ACHN (cell line): ENCODE data around the gene ANKRD18A.
"Not testable (repeated sequence)": the region's sequence is repeated elsewhere in the genome, so short reads cannot be mapped to it uniquely, and the experiment has no call there.

Experiments
- DNase-seq: peaks from one replicate; pipeline ENCODE4 v3.0.0-alpha.2; 2015
- in situ Hi-C: cut with HindIII; loops from 2 replicates; pipeline ENCODE4 v1.10.0; 2017; ENCODE audit warnings: low sequenced_read_pairs, low pct_ligation_motif_present, low pct_unique_long_range_greater_than_20kb

Gene ANKRD18A

GRCh38 chr9:38559172-38559571, 61.2 kb downstream of the ANKRD18A start:
- in situ Hi-C loops, DNase-seq: not testable (repeated sequence)

GRCh38 chr9:38557746-38558145, 62.6 kb downstream of the ANKRD18A start:
- in situ Hi-C loops, DNase-seq: not testable (repeated sequence)

GRCh38 chr9:38554966-38555365, 65.4 kb downstream of the ANKRD18A start:
- DNase-seq, in situ Hi-C loops: not testable (repeated sequence)

GRCh38 chr9:38553019-38553418, 67.4 kb downstream of the ANKRD18A start:
- in situ Hi-C loops, DNase-seq: not testable (repeated sequence)

GRCh38 chr9:38546497-38547163, 73.8 kb downstream of the ANKRD18A start:
- in situ Hi-C loops, DNase-seq: not testable (repeated sequence)

- DNase-seq, in situ Hi-C loops: not testable (repeated sequence)
These were observed 79.9 kb downstream of the ANKRD18A start for GRCh38 chr9:38540535-38540934.

- in situ Hi-C loops: no loop called here
- DNase-seq: no peak
These were observed 91.1 kb downstream of the ANKRD18A start for GRCh38 chr9:38529317-38529716.

- in situ Hi-C loops: no loop called here
- DNase-seq: no peak
These were observed 92.9 kb downstream of the ANKRD18A start for GRCh38 chr9:38527503-38527902.

- in situ Hi-C loops: no loop called here
- DNase-seq: no peak
These were observed 93.8 kb downstream of the ANKRD18A start for GRCh38 chr9:38526591-38526990.

- DNase-seq: peak; percentile 1
- in situ Hi-C loops: no loop called here
These were observed 97.3 kb downstream of the ANKRD18A start for GRCh38 chr9:38523121-38523520.

- in situ Hi-C loops: no loop called here
- no peak for DNase-seq
These were observed 98.6 kb downstream of the ANKRD18A start for GRCh38 chr9:38521762-38522161.
